A549 (cell line): ENCODE data around the gene ZMYM1.

Source experiments
- CBX2 ChIP-seq: fragments of 200-600 bp; sonication (generic); IDR thresholded peaks from 2 replicates; pipeline ENCODE4 v1.6.1; 2016; ENCODE audit warnings: low read depth, mild to moderate bottlenecking, borderline replicate concordance
- EHF ChIP-seq: fragments of 250-450 bp; sonication (Bioruptor Pico); IDR thresholded peaks from 2 replicates; pipeline ENCODE4 v1.5.0; 2020; ENCODE audit warnings: mild to moderate bottlenecking
- JUN ChIP-seq, 2 experiments: fragments of >200 bp; sonication (Bioruptor Twin); formaldehyde crosslinking; IDR thresholded peaks; 2 replicates in 1 of 2; 3 replicates in 1 of 2; pipeline ENCODE4 v1.6.1; 2016 to 2017
- RAD21 ChIP-seq, 2 experiments: fragments of >200 bp in 1 of 2; sonication (Bioruptor Twin) in 1 of 2; formaldehyde crosslinking in 1 of 2; IDR thresholded peaks in 1 of 2; conservative IDR thresholded peaks in 1 of 2; 2 replicates in 1 of 2; 3 replicates in 1 of 2; pipeline ENCODE4 v1.6.1; 2012 to 2018; ENCODE audit warnings: inconsistent platforms in 1 of 2
- USF2 ChIP-seq: fragments of 450-650 bp; IDR thresholded peaks from 2 replicates; pipeline ENCODE4 v1.6.1; 2014; ENCODE audit warnings: antibody characterized with exemption

GRCh38 chr1:35047188-35047858, 31.9 kb upstream of the ZMYM1 start:
- TF ChIP-seq USF2 (no peak), JUN (IDR thresholded peaks at IDR 0.05) (no peak), EHF (CRISPR knock-in tag) (no peak), CBX2 (no peak), RAD21 (conservative IDR thresholded peaks at IDR 0.05 in 1 of 2, IDR thresholded peaks at IDR 0.05 in 1 of 2) (no peak)
